GM12872 (cell line): ENCODE data around the gene COPS3.

Source experiments
- TF ChIP-seq, protein P1 (sequence below): IDR thresholded peaks from 3 replicates; pipeline ENCODE4 v1.5.1; 2011; ENCODE audit warnings: low read depth, mild to moderate bottlenecking, low read length, moderate library complexity; ENCODE audit not compliant: insufficient read depth

COPS3 gene

DNA sequence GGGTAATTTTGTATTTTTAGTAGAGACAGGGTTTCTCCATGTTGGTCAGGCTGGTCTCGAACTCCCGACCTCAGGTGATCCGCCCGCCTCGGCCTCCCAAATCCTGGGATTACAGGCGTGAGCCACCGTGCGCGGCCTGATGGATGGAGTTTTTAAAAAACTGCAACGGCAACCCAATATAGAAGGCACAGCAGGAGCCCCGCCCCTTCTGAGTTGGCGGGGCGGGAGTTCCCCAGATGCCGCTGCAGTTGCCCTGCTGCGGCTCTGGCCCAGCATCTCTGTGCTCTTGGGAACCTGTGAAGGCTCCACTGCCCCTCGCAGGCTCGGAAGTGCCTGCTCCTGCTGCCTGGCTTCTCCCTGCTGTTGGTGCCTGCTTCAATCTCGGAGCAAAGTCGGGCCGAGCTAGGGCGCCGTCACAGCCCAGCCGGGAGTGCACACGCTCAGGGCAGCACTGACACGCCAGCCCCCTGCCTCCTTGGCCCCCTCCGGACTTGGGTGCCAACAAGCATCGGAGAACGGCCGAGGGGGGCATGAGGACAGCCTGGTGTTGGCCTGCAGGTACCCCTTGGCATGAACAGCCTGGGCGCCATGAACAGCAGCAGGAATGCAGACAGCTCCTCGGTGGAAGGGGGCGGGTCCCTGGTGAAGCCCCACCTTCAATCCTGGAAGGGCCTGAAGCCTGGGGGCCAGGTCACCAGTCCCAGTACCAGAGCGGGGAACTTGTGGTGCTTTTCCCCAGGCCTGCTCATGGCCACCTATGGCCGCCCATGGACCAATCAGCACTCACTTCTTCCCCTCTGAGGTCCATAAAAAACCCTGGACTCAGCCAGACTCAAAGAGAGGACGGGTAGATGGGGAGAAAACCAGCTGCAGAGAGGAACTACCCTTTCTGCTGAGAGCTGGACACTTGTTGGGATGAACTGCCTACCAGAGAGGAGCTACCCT is 19.9 kb upstream of the COPS3 start:
- TF ChIP-seq, protein P1, sequence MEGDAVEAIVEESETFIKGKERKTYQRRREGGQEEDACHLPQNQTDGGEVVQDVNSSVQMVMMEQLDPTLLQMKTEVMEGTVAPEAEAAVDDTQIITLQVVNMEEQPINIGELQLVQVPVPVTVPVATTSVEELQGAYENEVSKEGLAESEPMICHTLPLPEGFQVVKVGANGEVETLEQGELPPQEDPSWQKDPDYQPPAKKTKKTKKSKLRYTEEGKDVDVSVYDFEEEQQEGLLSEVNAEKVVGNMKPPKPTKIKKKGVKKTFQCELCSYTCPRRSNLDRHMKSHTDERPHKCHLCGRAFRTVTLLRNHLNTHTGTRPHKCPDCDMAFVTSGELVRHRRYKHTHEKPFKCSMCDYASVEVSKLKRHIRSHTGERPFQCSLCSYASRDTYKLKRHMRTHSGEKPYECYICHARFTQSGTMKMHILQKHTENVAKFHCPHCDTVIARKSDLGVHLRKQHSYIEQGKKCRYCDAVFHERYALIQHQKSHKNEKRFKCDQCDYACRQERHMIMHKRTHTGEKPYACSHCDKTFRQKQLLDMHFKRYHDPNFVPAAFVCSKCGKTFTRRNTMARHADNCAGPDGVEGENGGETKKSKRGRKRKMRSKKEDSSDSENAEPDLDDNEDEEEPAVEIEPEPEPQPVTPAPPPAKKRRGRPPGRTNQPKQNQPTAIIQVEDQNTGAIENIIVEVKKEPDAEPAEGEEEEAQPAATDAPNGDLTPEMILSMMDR = no peak

DNA sequence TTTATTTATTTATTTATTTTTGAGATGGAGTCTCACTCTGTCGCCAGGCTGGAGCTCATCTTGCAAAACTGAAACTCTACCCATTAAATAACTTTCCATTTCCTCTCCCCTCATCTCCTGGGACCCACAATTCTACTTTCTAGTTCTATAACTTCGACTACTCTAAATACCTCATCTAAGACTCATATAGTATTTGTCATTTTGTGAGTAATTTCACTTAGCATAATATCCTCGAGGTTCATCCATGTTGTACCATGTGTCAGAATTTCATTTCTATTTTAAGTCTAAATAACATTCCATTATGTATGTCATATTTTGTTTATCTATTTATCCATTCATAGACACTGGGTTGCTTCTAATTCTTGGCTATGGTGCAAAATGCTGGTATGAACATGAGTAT is 17.1 kb upstream of the COPS3 start:
- TF ChIP-seq, protein P1 = no peak

DNA sequence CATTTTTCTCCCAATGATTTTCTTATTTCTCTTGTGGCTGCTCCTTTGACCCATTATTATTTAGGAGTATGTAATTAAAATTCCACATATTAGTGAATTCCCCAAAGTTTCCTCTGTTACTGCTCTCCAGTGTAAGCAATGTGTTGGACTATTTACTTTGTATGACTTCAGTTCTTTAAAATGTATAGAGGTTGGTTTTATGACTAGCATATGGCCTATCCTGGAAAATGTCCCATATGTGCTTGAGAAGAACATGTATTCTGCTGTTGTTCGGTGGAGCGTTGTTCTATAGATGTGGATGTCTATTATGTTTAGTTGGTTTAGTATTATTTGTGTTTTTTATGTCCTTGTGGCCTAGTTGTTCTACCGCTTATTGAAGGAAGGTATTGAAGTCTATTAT is 16.2 kb upstream of the COPS3 start:
- TF ChIP-seq, protein P1 = no peak

DNA sequence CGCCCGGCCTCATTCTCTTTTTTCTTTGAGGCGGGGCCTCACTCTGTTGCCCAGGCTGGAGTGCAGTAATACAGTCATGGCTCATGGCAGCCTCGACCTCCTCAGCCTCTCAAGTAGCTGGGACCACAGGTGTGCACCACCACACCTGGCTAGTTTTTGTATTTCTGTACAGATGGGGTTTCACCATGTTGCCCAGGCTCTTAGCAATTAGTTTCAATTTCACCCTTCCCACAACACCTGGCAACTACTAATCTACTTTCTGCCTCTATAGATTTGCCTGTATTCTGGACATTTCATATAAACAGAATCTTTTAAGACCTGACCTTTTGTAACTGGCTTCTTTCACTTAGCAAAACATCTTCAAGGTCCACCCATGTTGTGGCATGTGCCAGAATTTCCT is 14.1 kb upstream of the COPS3 start:
- TF ChIP-seq, protein P1 = no peak

DNA sequence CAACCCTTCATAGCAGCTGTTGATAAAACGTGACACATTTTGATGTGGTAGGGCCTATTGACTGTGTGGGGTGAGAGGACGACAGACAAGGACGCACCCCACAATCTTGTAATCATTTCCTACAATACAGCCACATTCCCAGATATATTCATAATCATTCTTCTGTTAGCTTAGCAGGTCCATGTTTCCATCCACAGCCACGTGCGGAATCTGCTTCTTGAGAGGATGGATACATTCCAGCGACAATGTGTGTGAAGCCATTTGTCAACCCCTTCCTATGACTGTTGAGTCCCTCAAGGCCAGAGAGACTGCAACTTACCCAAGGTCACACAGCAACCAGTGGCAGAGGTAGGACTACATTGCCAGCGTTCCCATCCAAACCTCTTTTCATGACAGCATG is 8.7 kb upstream of the COPS3 start:
- TF ChIP-seq, protein P1 = no peak

DNA sequence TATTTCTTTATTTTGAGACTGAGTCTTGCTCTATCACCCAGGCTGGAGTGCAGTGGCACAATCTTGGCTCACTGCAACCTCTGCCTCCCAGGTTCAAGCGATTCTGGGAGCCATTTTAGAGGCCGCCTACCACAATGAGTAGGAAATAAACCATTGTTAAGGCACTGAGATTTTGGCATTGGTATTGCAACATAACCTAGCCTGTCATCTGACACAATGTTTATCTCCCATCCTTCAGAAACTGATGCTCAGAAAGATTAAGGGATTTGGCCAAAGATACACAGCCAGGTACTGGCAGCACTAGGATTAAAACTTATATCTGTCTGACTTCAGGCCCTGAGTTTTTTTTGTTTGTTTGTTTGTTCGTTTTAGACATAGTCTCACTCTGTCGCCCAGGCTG is 8.0 kb upstream of the COPS3 start:
- TF ChIP-seq, protein P1 = no peak

DNA sequence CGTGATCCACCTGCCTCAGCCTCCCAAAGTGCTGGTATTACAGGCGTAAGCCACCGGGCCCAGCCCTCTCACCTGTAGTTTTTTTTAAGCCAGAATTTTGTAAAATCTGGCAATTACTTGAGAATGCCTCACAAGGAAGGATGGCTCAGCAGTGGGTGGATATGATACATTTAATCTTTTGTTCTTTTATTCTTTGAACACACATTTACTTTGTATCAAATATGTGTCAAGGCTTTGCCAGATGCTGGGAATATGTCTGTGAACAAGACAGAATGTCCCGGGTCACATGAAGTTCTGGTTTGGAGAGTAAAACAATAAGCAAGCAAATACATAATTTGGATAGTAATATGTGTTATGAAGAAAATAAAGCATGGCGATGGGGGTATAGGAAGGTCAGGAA is 4.9 kb upstream of the COPS3 start:
- TF ChIP-seq, protein P1 = no peak
